CD4-positive, alpha-beta T cell treated with Interleukin-15 for 4 hours (primary cell): Measurements from ENCODE around the gene SNX32.
A peak's percentile ranks its signal among the peaks of the same experiment; 100 is the strongest.

Source experiments
- DNase-seq: peaks from one replicate; pipeline ENCODE4 v3.0.0-alpha.2; 2020; ENCODE audit warnings: low spot score

Gene SNX32

DNA sequence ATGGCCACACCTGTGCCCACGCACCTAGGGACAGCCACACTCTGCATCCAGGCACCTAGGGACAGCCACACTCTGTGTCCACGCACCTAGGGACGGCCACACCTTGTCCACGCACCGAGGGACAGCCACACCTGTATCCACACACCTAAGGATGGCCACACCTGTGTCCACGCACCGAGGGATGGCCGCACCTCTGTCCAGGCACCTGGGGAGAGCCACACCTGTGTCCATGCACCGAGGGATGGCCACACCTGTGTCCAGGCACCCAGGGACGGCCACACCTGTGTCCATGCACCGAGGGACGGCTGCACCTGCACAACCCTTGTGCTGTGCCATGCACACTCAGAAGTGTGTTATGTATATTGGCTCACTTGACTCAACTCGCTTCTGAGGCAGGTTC lies 36.1 kb upstream of the SNX32 start:
- no peak for DNase-seq

DNA sequence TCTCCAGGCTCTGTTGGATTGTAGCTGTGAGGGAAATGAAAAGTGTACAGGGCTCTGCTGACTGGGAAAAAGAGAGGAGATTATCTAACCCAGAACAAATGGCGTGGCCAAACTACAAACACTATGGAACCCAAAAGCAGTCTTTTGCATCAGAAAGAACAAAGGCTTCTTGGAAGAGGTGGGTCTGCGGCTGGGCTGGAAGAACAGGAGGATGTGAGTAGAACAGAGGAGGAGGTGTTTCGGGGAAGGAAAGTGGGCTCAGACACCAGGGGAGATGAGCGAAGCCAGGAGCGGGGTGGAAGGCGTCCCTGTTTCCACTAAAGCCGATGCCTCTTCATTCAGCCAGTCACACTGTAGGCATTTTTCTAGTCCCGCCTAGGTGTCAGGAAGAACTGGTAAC lies 34.9 kb upstream of the SNX32 start:
- no peak for DNase-seq

GRCh38 chr11:65801153-65801987 lies 32.4 kb upstream of the SNX32 start:
- DNase-seq = no peak

DNA sequence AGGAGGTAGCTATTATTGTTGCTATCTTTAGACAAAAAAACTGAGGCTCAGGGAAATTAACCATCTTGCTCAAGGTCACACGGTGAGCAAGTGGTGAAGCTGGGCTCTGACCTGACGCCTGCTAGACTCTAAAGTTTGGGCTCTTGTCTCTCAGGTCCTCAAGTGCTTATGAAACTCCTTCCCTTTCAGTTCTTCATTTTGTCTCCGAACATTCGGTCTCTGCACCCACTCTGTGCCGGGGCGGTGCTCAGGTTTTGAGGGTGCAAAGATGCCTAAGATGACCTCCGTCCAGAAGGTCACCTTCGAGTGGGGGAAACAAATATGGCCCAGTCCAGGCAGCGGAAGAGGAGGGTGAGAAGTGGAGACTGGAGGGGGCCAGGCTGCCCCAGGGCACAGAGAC lies 30.9 kb upstream of the SNX32 start:
- DNase-seq = no peak

DNA sequence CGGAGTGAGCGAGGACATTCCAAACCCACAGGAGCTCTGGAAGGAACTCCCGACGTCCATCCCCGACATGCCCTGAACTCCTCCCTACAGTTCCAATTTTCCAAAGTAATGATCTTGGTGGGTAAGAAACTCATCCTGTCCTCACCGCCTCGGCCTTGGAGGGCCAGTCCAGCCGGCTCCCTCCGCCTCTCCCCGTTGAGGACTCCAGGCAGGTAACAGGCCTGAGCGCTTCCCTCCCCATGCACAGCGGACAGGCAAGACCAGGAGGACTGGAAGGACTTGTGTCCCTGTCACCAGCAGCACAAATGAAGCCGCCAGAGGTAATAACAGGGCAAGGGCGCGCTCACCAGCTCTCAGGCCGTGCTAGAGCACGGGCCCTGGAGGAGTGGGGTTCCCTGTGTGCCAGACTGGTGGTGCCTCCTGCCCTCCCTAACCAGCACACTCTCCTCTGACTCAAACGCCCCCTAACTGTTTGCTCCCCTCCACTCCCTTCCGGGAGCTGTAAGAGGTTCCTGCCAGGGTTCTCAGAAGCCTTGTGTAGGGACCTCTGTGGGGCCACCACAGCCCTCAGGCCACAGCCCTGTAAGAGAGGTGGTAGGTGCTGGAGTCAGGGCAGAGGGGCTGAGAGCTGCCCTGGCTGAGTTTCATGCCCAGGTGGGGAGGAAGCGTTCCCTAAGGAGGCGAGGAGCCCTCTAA lies 29.8 kb upstream of the SNX32 start:
- DNase-seq = no peak

- DNase-seq = no peak
Observed at GRCh38 chr11:65806979-65807378, 26.8 kb upstream of the SNX32 start.

DNA sequence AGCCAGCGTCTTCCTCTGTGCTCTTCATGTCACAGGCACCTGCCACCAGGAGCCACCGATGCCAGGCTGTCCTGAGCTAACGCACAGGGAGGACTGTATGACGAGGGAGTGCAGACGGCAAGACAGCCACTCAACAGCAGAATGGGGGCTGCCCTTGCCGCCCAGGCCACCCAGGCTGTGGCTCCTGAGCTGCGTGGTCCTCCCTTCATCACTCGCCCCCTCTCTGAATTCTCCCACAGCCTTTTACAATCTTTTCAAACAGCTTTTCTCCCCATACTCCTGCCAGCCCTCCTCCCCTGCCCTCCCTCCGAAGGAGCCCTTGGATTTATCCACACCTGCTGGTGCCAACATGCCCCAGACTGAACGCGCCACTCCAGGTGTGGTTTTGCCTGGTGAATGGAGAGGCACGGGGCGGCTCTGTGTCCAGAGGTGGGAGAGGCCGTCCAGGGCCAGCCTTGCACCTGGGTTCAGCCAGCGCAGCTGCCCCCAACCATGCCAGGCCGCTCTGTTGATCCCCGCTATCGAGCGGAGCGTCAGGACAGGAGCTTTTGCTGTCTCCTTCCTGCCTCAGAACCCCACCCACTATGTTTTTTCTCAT lies 24.9 kb upstream of the SNX32 start:
- no peak for DNase-seq

- DNase-seq = no peak
Observed at GRCh38 chr11:65809496-65809895, 24.3 kb upstream of the SNX32 start.

DNA sequence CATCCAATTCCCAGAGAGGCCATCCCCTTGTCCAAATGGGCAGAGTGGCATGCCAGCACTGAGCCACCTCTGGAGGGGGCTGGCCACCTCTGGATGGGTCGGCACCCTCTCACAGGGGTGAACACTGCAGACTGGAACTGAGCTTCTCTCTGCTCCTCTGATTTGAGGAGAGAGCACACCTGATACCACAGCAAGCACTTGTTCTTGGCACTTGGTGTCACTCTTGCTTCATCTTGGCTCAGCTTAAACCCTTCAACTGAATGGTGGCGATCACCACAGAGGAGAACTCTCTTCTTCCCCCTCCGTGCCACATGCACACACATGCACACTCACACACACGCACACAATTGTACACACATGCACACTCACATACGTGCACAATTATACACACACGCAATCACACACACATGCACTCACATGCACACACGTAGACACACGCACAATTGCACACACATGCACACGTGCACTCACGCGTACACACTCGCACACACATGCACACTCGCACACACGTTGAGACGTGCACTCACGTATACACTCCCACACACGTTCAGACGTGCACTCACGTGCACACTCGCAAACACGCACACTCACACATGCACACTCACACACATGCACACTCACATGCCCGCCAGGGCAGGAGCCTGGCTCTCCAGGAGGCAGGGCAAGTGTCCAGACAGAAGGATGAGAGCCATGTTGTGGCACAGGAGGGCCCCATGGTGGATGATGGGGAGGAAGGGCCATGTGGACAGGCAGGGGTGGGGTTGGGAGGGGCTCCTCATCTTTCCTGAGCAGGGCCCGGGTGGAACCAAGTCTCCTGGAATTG lies 23.5 kb upstream of the SNX32 start:
- no peak for DNase-seq

- DNase-seq = no peak
Observed at GRCh38 chr11:65811764-65812475, 21.8 kb upstream of the SNX32 start.

DNA sequence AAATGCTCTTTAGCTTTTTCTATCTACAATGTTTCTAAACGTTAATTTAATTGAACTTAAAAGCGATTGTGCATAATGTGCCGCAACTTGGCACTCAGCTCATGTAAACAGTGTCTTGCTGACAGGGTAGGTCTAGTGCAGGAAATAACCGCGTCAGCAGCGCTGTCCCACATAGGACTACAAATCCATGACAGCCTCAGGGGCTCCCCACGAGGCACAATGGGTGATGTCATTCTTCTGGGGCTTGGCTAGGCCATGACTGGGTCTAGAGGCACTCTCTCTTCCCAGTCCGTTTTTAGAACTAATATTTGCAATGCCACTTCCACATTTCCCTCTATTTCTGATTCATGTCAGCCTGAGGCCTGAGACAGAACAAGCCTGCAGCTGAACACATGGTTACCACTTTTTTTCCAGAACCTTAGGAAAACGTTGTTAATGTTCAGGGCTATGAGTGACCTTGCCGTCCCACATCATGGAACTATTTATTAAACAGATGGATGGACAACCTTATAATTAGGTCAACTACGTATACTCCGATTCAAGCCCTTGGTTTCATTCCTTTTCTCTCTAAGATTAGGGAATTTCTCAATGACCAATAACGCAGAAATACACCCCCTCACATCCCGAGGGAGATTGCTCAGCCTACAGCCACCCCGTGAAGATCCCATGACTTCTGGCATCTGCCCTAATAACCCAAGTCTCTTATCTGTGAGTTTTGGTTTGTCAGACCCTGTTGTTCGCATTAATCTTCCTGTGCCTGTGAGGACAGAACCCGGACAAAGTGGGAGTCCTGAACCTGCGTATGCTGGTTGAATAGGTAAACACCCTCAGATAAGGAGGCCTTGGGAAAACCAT lies 19.4 kb upstream of the SNX32 start:
- no peak for DNase-seq

DNA sequence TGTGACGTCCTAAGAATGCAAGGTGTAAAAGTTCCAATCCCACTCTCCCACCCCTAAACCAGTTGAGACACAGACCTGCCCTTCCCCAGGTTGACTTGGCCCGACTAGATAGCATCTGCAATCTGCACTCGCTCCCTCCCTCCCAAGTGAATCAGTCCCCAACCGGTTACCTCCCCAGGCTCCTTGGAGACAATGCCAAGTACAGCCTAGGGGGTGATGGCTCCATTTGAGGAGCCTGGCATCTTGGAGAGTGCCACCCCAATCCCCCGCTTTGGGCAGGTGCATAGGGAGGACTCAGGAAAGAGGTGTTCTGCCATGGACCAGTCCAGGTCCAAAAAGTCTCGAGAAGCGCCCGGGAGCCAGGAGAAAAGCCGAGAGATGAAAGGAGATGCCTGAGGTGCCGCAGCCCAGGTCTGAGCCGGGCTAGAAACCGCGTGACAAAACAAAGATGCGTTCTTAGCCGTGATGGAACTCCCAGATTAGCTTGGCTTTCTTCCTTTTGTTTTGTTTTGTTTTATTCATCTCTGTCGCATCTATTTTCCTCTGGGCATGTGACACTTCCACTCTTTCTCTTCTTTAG lies 18.7 kb upstream of the SNX32 start:
- no peak for DNase-seq

- no peak for DNase-seq
Observed at GRCh38 chr11:65816696-65817095, 17.1 kb upstream of the SNX32 start.

DNA sequence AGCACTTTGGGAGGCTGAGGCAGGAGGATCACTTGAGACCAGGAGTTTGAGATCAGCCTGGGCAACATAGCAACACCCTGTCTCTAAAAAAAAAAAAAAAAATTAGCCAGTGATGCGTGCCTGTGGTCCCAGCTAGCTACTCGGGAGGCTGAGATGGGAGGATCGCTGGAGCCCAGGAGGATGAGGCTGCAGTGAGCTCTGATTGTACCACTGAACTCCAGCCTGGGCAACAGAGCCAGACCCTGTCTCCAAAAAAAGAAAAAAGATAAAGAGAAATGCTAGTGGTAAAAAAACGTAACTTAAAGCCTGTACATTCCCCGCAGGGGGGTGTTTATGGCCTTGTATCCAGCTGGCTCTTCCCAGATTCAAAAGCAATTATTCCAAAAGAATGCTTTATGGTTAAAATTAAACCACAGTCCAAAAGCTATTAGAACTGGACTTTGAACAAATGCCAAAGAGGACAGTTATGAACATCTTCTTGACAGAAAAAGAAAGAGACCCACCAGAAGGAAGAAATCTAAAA lies 16.4 kb upstream of the SNX32 start:
- DNase-seq = no peak

- peak; percentile 91 for DNase-seq
Observed at GRCh38 chr11:65817835-65818680, 15.7 kb upstream of the SNX32 start.

DNA sequence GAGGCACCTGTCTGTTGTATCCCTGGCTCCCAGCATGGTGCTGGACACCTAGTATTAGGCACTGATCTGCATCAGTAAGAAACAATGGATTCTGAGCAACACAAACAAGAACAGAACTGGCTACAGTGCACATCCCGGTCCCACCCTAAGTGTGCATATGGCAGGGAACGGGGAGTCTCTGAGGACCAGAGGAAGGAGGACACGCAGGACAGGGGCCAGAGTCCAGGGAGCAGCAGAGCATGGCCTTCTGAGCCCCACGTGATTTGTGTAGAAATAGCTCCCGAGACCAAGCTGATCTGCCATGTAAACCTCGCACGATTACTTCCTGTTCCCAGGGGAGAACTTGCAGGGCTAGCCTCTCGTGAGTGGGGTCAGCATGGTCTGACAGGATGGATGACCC lies 12.7 kb upstream of the SNX32 start:
- DNase-seq = no peak

GRCh38 chr11:65822776-65823528 lies 10.8 kb upstream of the SNX32 start:
- no peak for DNase-seq

- no peak for DNase-seq
Observed at GRCh38 chr11:65826984-65827735, 6.6 kb upstream of the SNX32 start.
